HT1080 (cell line): Measurements from ENCODE around the gene GAP43. TPM values are rescaled to one million over a fixed set of nuclear protein-coding genes. Genes with fewer than 3 reads are reported as not detected.

Experiments used
- DNase-seq: peaks from one replicate; pipeline ENCODE4 v3.0.0-alpha.2; 2015; ENCODE audit warnings: low read depth
- polyA plus RNA-seq, 2 experiments: library from polyadenylated mRNA; depleted of rRNA; stranded (reverse); fragments of >200 nt; gene quantifications; 2 replicates each; pipeline ENCODE4 v1.2.3, GENCODE V29; 2015
- total RNA-seq: library from RNA; depleted of rRNA; stranded (reverse); fragments of >200 nt; shearing (Covaris generic); gene quantifications from 2 replicates; pipeline ENCODE4 v1.2.3, GENCODE V29; 2014; rRNA removed

GAP43 gene
- 1.00 and 2.3 TPM in 2 replicates for total RNA-seq
- 0.83 and 1.2 TPM in 2 replicates for polyA plus RNA-seq (2015; cell fraction: cytosol; rRNA removed)
- polyA plus RNA-seq (2015; cell fraction: nucleus; rRNA removed): 0.38 and 1.2 TPM in 2 replicates

- peak; percentile 66 for DNase-seq
These were observed at the start of gene GAP43 for GRCh38 chr3:115623044-115623868. GAP43 (plus strand) TSS chr3:115623510; CDS start chr3:115623690, 180 bp downstream.

DNA sequence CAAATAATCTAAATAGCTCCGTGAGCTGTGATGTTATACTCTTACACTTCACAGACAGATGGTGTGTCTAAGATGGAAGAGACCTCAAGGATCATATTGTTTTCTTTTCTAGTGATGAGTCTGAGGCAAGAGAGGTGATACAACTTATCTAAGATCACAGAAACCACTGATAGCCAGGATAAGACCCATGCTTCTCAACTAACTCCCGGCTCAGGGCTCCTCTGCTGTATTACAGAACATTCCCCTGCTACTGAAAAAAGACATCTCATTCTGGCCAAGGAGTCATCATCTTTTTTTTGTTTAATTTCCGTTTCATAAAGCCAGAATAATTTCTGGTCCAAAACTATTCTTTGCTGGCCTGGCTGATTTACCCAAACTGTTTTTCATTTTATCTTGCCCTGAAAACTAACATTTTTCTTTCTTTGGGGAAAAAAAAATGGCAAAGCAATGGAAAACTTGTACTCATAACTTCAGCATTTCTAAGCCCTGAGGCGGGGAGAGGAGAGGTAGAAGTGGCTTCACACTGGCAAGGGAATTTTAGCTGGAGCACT, 46.9 kb upstream of the GAP43 start:
- DNase-seq: no peak

DNA sequence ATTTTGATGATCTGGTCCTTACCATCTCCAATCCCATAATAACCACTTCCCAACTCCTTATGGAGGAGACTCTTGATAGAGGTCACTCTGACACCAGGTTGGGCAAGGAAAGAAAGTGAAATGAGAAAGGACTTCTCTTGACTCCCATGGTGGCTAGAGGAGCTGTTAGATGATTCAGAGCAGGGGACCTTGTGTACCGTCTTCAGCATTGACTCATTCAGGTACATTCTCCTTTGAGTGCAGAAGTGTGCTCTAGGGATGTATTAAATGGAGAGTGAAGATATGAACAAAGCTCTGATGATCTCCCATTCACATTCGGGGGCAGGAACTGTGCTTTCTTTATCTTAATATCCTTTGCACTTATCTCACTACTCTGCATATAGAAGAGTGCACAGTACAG, 46.3 kb upstream of the GAP43 start:
- DNase-seq: no peak

- no peak for DNase-seq
These were observed 45.0 kb upstream of the GAP43 start for GRCh38 chr3:115578331-115578730.

DNA sequence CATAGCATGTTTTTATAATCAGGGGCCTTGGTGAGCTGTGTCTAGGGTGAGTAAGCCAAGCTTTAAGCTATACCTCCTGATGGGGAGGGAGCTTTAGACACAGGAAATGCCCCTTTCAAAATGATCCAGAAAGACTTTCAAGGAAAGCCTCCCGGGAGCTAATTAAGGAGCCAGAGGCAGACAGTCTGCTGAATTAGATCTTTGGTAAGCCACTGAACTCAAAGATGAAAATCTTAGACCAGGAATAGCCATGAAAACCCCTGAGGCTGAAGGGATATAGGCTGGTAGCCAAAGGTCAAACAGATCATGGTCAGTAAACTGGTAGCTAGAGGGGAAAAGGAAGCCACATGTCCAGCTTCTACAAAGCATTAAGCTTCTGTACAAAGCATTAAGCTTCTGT, 42.7 kb upstream of the GAP43 start:
- DNase-seq: no peak

DNA sequence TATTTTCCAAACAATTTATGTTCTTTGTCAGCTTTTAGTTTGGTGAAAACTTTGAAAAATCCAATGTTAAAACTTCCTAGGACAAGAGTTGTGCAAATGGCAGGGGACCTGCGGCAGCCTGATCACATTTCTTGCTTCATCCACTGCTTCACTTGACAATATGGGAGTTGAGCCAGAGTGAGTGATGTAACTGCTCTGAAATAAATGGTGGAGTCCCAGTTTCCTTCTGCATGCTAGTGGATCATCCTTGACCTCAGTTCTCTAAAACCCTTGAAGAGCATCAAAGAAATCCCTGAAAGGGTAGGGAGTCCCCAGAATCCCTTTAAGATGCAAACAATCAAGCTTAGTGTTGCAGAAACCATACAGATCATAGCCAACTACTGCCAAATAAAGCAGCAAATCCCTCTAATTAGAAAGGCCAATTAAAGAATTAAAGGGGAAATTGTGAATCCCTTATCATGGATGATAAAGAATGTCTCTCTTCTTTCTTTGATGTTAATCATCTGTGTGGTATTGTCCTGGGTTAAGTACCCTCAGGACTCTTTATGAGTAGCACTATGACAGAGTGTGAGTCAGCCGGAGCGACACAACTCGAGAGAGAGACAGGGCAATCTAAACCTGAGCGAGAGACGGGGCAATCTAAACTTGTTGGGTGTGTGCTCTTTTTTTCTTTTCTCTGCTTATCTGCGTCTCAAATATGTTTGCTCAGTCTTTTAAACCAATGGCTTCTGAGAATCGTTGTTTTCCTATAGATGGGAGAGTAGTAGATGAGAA, 41.8 kb upstream of the GAP43 start:
- peak; percentile 40 for DNase-seq

GRCh38 chr3:115588201-115589115, 34.9 kb upstream of the GAP43 start:
- no peak for DNase-seq

GRCh38 chr3:115590873-115591272, 32.4 kb upstream of the GAP43 start:
- DNase-seq: no peak

DNA sequence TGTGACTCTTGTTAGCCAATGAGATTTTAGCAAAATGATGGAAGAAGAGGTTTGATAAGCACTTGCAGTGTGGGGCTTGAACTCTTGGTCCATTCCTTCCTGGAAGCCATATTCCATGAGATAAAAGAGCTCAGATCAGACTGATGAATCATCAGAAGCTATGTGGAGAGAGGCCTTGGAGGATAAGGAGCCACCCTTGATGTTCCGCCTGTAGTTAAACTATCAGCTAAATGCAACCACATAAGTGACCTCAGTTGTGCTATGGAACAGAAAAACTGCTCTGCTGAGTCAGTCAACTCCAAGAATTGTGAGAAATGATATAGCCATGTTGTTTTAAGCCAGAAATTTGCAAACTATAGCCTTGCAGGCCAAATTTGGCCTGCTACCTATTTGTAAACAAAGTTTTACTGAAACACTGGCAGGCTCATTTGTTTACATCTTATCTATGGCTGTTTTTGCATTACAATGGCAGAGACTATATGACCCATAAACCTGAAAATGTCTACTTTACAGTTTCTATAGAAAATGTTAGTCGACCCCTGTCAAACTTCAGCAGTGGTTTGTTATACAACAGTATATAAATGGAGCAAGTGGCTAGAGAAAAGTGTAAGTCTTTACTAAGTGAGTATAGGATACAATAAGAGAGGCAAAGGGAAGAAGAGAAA, 27.6 kb upstream of the GAP43 start:
- DNase-seq: peak; percentile 11

DNA sequence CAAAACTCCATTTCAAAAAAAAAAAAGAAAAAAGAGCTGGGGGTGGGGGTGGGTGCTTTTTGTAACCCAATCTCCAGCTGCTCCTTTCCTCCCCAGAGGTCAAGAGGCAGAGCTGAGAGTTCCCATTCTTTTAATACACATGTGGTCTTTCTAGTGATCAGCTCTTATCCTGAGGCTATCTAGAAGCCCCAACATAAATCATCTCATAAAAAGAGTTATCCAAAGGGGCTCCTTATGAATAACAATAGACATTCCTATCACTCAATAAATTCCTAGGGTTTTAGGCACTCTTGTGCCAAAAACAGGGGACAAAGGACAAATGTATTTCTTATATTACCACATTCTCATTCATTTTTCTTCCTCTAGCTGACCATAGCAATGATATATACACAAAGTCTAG, 25.1 kb upstream of the GAP43 start:
- DNase-seq: no peak

- no peak for DNase-seq
These were observed 21.1 kb upstream of the GAP43 start for GRCh38 chr3:115602194-115602593.

DNA sequence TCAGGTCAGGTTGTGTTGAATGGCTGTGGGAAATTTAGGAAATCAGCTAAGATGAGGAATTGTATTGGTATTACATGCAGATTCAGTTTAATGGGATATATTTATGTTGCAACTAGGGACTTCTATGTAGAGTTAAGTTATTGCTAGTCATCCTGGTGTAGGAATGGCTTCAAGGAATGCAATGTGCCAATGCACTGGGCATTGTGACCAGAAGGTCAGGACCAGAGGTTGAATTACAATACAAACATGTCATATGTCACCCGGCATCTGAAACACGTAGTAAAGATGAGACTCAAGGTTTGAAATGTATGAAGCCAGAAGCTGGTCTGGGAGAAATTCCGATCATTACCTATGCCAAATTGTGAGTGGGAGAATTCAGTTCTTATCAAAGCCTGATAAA, 11.7 kb upstream of the GAP43 start:
- no peak for DNase-seq

DNA sequence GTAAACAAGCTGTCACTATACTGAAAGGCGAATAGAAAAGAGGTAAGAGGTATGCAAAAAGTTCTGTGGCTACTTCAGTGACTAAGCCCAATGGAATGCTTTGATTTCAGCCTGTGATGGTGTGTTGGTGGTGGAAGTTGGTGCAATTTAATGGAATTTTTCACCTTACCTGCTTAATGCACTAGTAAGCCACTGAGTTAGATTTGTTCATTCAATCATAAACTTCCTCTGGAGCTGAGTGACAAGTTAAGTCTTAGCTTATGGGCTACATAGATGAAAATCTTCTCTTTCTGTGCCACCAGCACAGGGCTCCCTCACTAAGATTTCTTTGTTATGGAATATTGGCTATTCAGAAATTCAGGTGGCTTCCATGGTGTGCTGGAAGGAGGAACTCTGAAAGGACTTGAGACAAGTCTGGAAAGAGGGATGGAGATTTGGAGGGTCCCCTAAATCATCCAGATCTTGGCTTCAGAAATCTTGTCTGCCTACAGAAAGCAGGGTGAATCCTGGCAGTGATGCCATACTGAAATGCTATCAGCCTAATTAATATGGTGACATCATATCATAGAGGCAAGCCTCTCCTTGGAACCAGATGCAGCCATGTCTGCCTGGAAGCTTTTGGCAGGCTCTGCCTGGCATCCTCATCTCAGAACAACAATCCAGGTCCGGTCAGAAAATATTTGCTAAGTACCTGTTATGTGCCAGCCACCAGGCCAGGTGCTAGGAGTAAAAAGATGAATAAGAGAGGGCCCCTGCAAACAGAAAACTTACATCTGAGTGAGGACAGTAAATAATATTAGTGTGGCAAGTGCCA, 8.1 kb upstream of the GAP43 start:
- DNase-seq: peak; percentile 80

GRCh38 chr3:115616461-115616860, 6.8 kb upstream of the GAP43 start:
- DNase-seq: peak; percentile 36

GRCh38 chr3:115617591-115617990, 5.7 kb upstream of the GAP43 start:
- DNase-seq: no peak

DNA sequence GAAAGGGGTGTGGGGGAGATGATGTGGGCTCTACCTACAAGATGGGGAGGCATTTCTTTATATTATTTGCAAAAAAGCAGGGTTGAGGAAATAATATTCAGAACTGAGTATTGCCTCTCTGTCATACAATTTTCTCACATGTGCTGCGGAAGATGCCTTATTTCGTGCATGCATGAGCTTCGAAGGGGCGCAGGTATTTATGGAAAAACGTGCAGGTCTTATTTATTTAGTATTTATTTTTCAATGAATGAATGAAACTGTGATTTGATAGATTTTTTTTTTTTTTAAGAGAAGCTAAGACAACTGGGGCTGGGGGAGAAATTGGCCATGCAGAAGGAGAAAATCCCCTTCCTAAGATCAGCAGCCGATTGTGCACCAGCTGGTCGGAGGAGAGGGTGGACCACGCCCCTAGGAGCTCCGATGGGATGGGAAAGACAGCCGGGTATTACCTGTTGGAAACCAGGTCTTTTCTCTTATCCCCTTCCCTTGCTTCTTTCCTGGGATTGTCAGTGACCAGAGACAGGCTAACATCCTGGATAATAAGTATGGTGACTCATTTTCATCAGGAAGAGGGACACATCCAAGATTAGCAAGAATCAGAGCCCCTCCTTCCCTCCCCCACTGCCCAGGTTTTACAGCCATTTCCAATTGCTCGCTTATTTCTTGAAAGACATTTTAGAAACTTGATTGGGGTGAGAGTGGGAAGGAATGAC, 875 bp downstream of the GAP43 start:
- peak; percentile 33 for DNase-seq

DNA sequence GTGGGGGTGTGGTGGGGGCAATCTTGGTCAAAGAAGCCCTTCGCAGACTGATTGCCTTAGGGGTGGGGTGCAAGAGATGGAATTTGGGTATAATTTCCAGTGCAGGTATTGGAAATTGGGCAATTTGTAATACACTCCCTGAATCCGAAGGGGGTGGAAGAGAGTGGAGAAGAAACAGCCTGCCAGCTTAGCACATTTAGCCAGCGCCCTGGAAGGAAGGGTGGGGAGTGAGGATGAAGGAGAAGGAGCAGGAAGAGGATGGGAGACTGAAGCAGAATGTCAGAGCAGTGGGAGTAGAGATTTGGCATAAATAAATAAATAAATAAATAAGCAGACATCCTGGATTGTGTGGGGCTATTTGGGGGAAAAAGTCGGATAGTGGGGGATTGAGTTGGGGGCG, 1.6 kb downstream of the GAP43 start:
- DNase-seq: no peak

GRCh38 chr3:115626006-115626409, 2.7 kb downstream of the GAP43 start:
- DNase-seq: no peak

GRCh38 chr3:115626721-115627120, 3.4 kb downstream of the GAP43 start:
- DNase-seq: no peak
